HepG2 (cell line): Measurements from ENCODE around the gene TOP1. TPM values are rescaled to one million over a fixed set of nuclear protein-coding genes. Genes with fewer than 3 reads are reported as not detected.

Experiments
- CBFB ChIP-seq: sonication (generic); formaldehyde crosslinking; IDR thresholded peaks from 2 replicates; pipeline ENCODE4 v1.4.0; 2020; ENCODE audit warnings: missing genetic modification reagents
- FLYWCH1 ChIP-seq: sonication (generic); formaldehyde crosslinking; IDR thresholded peaks from 2 replicates; pipeline ENCODE4 v1.8.1; 2023; ENCODE audit warnings: mild to moderate bottlenecking, missing genetic modification reagents
- HCFC1 ChIP-seq: fragments of 150-350 bp; IDR thresholded peaks from 2 replicates; pipeline ENCODE4 v1.6.1; 2014; ENCODE audit warnings: low read depth, low read length
- HOXA9 ChIP-seq: sonication (generic); formaldehyde crosslinking; IDR thresholded peaks from 2 replicates; pipeline ENCODE4 v1.8.1; 2022; ENCODE audit warnings: missing genetic modification reagents, mild to moderate bottlenecking, moderate library complexity, borderline replicate concordance
- LRRFIP1 ChIP-seq: sonication (generic); formaldehyde crosslinking; conservative IDR thresholded peaks from 2 replicates; pipeline ENCODE4 v1.4.0; 2020; ENCODE audit warnings: missing genetic modification reagents
- MAFF ChIP-seq: IDR thresholded peaks from 2 replicates; pipeline ENCODE4 v1.6.1; 2011; ENCODE audit warnings: low read depth, low read length, improper control_type of control experiment
- NCOR1 ChIP-seq: fragments of 200-600 bp; sonication (generic); IDR thresholded peaks from 2 replicates; pipeline ENCODE4 v1.7.0; 2017; ENCODE audit warnings: antibody characterized with exemption, low read length, borderline replicate concordance
- NR2F1 ChIP-seq, 2 experiments: fragments of 450-650 bp in 1 of 2; formaldehyde crosslinking in 1 of 2; IDR thresholded peaks; 2 replicates each; pipeline versions ENCODE4 v1.5.0 to v1.6.1; 2016 to 2020; ENCODE audit warnings: mild to moderate bottlenecking in 1 of 2, missing compliant biosample characterization in 1 of 2, missing genetic modification reagents in 1 of 2, moderate library complexity in 1 of 2
- RBM22 ChIP-seq: fragments of 200-400 bp; formaldehyde crosslinking; optimal IDR thresholded peaks from 2 replicates; pipeline ENCODE3; 2017; ENCODE audit warnings: mild to moderate bottlenecking, low read length, moderate library complexity
- SKI ChIP-seq: fragments of 450-650 bp; IDR thresholded peaks from one replicate; pipeline ENCODE4 v1.6.1; 2018; ENCODE audit warnings: mild to moderate bottlenecking; ENCODE audit not compliant: partially characterized antibody
- TMF1 ChIP-seq: sonication (generic); formaldehyde crosslinking; IDR thresholded peaks from 2 replicates; pipeline ENCODE4 v1.8.1; 2022; ENCODE audit warnings: low read depth, missing genetic modification reagents
- TOE1 ChIP-seq: sonication (generic); formaldehyde crosslinking; IDR thresholded peaks from 2 replicates; pipeline ENCODE4 v1.4.0; 2020; ENCODE audit warnings: mild to moderate bottlenecking, missing genetic modification reagents
- ZNF18 ChIP-seq: sonication (generic); formaldehyde crosslinking; IDR thresholded peaks from 2 replicates; pipeline ENCODE4 v1.8.0; 2022; ENCODE audit warnings: mild to moderate bottlenecking, missing genetic modification reagents; ENCODE audit not compliant: insufficient replicate concordance
- ZNF441 ChIP-seq: sonication (generic); formaldehyde crosslinking; IDR thresholded peaks from 2 replicates; pipeline ENCODE4 v1.7.0; 2021; ENCODE audit warnings: missing genetic modification reagents, borderline replicate concordance
- ZNF550 ChIP-seq: sonication (generic); formaldehyde crosslinking; IDR thresholded peaks from 2 replicates; pipeline ENCODE4 v1.4.0; 2020; ENCODE audit warnings: mild to moderate bottlenecking, missing genetic modification reagents, borderline replicate concordance
- ZNF567 ChIP-seq: sonication (generic); formaldehyde crosslinking; IDR thresholded peaks from 2 replicates; pipeline ENCODE4 v1.8.1; 2023; ENCODE audit warnings: mild to moderate bottlenecking, missing genetic modification reagents, borderline replicate concordance
- ZNF7 ChIP-seq: IDR thresholded peaks from 2 replicates; pipeline ENCODE4 v1.6.1; 2016; ENCODE audit warnings: missing biosample characterization, missing genetic modification reagents
- ZNF713 ChIP-seq: sonication (generic); formaldehyde crosslinking; IDR thresholded peaks from 2 replicates; pipeline ENCODE4 v1.4.0; 2020; ENCODE audit warnings: mild to moderate bottlenecking, missing genetic modification reagents
- polyA plus RNA-seq, 8 experiments: library from polyadenylated mRNA; depleted of rRNA in 3 of 8; stranded (reverse) in 7 of 8; unstranded in 1 of 8; fragments of >200 nt; fragmentation: Illumina TruSeq in 4 of 8; extraction: Trizol in 4 of 8; gene quantifications; 2 replicates each; pipeline versions ENCODE4 v1.2.1 to v1.2.3, GENCODE V29; 2011 to 2016; ENCODE audit warnings: low read depth in 4 of 8, missing spikeins in 1 of 8, mixed read lengths in 1 of 8; ENCODE audit not compliant: insufficient read depth in 1 of 8
- total RNA-seq, 5 experiments: library from RNA; depleted of rRNA; stranded (reverse); fragments of >200 nt; fragmentation: Illumina TruSeq; extraction: Trizol; gene quantifications; 2 replicates each; pipeline ENCODE4 v1.2.3, GENCODE V29; 2016; ENCODE audit warnings: low read depth in 1 of 5
- TF ChIP-seq, protein P1 (sequence below): sonication (generic); formaldehyde crosslinking; IDR thresholded peaks from 2 replicates; pipeline ENCODE4 v1.4.0; 2020; ENCODE audit warnings: low read depth, missing genetic modification reagents
- TF ChIP-seq, protein P2 (sequence below): sonication (generic); formaldehyde crosslinking; IDR thresholded peaks from 2 replicates; pipeline ENCODE4 v1.4.0; 2020; ENCODE audit warnings: missing genetic modification reagents

TOP1 gene
- total and polyA plus RNA-seq, 2 of the 13 experiments (the other 11 are each of a cell fraction or from before 2014, with no cell fraction given), result 10.2 to 19.4 TPM

GRCh38 chr20:41028359-41029149 is at the start of gene TOP1 (continued):
- TF ChIP-seq TOE1 (CRISPR knock-in tag) (peak; percentile 79; the same call in 1 of the 2 replicates), LRRFIP1 (CRISPR knock-in tag) (0 out of 2 replicates have a peak, but pooled peaks have one; percentile 55), SKI (peak; percentile 49), NR2F1 (CRISPR knock-in tag; IDR thresholded peaks at IDR 0.05) (peak in 1 of 2 experiments; percentile 8; a peak in 1 of 4 replicates), ZNF567 (CRISPR knock-in tag) (no peak), FLYWCH1 (CRISPR knock-in tag) (no peak), ZNF7 (CRISPR knock-in tag) (peak; percentile 48; the same call in 1 of the 2 replicates), ZNF713 (CRISPR knock-in tag) (no peak), TMF1 (CRISPR knock-in tag) (peak; percentile 87), RBM22 (no peak), ZNF18 (CRISPR knock-in tag) (peak; percentile 31), NCOR1 (no peak; the same call in 1 of the 2 replicates), HOXA9 (CRISPR knock-in tag) (no peak), CBFB (peak; percentile 9; the same call in 1 of the 2 replicates), ZNF441 (peak; percentile 76; the same call in 1 of the 2 replicates), HCFC1 (peak; percentile 25; the same call in 1 of the 2 replicates), ZNF550 (no peak), MAFF (peak; percentile 0; the same call in 1 of the 2 replicates)
- TF ChIP-seq, protein P1, sequence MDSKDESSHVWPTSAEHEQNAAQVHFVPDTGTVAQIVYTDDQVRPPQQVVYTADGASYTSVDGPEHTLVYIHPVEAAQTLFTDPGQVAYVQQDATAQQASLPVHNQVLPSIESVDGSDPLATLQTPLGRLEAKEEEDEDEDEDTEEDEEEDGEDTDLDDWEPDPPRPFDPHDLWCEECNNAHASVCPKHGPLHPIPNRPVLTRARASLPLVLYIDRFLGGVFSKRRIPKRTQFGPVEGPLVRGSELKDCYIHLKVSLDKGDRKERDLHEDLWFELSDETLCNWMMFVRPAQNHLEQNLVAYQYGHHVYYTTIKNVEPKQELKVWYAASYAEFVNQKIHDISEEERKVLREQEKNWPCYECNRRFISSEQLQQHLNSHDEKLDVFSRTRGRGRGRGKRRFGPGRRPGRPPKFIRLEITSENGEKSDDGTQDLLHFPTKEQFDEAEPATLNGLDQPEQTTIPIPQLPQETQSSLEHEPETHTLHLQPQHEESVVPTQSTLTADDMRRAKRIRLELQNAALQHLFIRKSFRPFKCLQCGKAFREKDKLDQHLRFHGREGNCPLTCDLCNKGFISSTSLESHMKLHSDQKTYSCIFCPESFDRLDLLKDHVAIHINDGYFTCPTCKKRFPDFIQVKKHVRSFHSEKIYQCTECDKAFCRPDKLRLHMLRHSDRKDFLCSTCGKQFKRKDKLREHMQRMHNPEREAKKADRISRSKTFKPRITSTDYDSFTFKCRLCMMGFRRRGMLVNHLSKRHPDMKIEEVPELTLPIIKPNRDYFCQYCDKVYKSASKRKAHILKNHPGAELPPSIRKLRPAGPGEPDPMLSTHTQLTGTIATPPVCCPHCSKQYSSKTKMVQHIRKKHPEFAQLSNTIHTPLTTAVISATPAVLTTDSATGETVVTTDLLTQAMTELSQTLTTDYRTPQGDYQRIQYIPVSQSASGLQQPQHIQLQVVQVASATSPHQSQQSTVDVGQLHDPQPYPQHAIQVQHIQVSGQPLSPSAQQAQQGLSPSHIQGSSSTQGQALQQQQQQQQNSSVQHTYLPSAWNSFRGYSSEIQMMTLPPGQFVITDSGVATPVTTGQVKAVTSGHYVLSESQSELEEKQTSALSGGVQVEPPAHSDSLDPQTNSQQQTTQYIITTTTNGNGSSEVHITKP (CRISPR knock-in tag), result peak; percentile 27
- TF ChIP-seq, protein P2, sequence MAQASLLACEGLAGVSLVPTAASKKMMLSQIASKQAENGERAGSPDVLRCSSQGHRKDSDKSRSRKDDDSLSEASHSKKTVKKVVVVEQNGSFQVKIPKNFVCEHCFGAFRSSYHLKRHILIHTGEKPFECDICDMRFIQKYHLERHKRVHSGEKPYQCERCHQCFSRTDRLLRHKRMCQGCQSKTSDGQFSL (CRISPR knock-in tag), result no peak; the same call in 1 of the 2 replicates
